Adipose tissue (tissue), 3 donors: ENCODE results near the gene ATP2B2. TPM values are rescaled to one million over a fixed set of nuclear protein-coding genes. Genes with fewer than 3 reads are reported as not detected.

Experiments
- H3K27ac ChIP-seq: one replicate; pipeline ENCODE4 v1.5.1; 2013; ENCODE audit warnings: low read depth, low read length
- WGBS, 3 donors: extraction: QIAGEN DNeasy Blood & Tissue Kit; methylation state at CpG; one replicate each; pipeline ENCODE4 v1.1.7; 2013; 5-methylcytosine and 5-hydroxymethylcytosine counted together
- polyA plus RNA-seq, 3 donors: library from polyadenylated mRNA; stranded (reverse); fragments of 200-250 nt; gene quantifications; one replicate each; pipeline ENCODE4 v1.2.3, GENCODE V29; 2013
- donor health status: healthy with polysubstance abuse.
- donor health status: Bipolar disorder and iron deficiency.
- donor health status: healthy.

ATP2B2 gene
- polyA plus RNA-seq, 3 donors: 0.02 to 0.79 (median 0.03) TPM

GRCh38 chr3:10426346-10427220 is 78.8 kb downstream of the ATP2B2 start:
- no peak overlapping the region for H3K27ac ChIP-seq
- 75 to 77% (median 75%) methylated on average over 15 of the region's 15 CpGs for WGBS, 3 donors

- 72 to 81% (median 80%) methylated on average over 14 of the region's 14 CpGs for WGBS, 3 donors
Measured at GRCh38 chr3:10423171-10423882, 82.1 kb downstream of the ATP2B2 start.

DNA sequence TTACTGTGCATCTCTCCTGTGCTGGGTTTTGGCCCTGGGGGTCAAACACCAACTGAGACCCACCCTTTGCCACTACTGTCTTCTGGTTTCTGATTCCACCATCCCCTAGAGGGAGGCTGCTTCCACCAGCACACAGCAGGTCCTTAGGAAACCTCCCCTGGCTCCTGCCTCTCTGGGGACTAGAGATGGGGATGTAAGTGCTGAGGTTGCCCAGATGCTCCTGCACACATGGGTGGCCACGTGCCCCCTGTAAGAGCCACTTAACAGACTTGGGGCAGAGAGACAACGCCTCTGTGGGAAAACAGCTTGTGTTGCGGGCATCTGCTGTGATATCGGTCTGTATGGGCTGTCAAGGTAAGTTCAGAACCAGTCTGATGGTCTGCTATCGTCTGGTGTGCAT is 83.4 kb downstream of the ATP2B2 start:
- H3K27ac ChIP-seq: no peak overlapping the region
- 53 to 84% (median 71%) methylated on average over 5 of the region's 5 CpGs for WGBS, 3 donors

More at GRCh38 chr3:10423171-10423882, 82.1 kb downstream of the ATP2B2 start:
- no peak overlapping the region for H3K27ac ChIP-seq

DNA sequence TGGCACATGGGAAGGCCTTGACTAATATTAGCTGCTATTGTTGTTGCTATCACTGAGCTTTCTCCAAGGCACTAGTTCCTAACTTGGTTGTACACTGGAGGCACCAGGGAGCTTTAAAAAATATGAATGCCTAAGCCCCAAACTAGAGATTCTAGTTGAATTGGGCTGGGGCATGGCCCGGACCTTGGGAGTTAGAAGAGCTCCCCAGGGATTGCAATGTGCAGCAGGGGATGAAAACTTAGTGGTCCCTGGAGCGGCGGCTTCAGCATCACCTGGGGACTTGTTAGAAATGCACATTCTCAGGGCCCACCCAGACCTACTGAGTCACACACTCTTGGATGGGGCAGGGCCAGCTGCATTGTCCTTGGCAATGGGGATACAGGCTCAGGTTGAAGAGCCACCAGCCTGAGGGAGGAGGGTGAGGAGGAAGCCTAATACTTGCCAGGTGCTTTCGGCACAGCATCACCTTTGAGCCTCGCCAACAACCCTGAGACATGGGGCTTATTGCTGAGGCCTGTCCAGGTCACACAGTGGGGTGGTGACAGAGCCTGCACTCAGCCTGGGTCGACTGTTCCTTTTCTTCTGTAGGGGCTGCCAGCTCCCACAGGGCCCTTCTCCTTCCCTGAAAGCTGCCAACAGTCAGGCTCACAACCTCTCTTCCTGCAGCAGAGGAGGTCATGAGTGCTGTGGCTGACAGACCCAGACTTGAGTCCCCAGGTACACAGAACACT is 84.5 kb downstream of the ATP2B2 start:
- H3K27ac ChIP-seq: no peak overlapping the region
- WGBS, 3 donors: 81 to 86% (median 81%) methylated on average over 6 of the region's 6 CpGs

DNA sequence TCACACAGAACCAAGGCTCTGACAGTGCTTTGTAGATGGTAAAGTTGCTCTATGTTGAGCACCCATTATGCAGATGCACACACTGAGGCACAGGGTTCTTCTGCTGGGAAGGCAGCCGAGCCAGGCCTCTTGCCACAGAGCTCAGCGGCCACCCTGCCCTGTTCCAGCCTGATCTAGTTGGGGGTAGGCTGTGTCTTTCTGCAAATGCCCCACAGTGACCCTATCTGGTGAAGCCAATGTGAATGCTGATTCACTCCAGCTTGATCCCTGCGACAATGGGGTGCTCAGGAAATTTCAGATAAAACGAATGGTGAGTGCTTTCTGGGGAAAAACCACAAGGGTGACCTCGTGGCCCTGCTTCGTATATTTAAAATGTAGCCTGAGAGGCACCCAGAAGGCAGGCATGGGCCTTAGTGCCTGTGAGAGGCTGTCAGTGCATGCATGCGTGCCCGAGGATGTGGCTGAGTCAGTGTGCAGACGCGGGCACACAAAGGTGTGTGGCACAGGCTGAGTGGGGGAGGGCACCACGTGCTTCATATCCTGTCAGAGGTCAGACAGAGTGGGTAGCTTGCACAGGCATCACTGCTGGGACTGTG is 85.7 kb downstream of the ATP2B2 start:
- WGBS, 3 donors: 64 to 68% (median 67%) methylated on average over 11 of the region's 11 CpGs
- H3K27ac ChIP-seq: no peak overlapping the region

DNA sequence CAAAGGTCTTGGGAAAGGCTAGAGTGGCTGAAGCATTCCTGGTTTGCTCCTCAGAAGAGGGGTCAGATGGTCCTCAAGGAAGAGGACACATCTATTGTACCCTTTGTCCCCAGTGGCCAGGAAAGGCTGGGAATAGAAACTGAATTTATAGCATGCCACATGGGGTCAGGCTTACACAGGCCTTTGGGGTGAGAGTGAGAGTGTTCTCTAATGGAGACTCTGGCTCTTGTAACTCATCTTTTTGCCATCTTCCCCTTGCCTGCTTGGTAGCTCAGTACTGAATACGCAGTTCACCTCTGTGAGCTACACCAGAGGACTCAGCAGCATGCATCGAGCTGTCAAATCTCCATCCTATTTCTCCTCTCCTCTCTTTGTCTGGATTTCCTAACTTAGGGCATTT is 87.5 kb downstream of the ATP2B2 start:
- 82 to 90% (median 86%) methylated on average over 2 of the region's 2 CpGs for WGBS, 3 donors
- H3K27ac ChIP-seq: no peak overlapping the region

DNA sequence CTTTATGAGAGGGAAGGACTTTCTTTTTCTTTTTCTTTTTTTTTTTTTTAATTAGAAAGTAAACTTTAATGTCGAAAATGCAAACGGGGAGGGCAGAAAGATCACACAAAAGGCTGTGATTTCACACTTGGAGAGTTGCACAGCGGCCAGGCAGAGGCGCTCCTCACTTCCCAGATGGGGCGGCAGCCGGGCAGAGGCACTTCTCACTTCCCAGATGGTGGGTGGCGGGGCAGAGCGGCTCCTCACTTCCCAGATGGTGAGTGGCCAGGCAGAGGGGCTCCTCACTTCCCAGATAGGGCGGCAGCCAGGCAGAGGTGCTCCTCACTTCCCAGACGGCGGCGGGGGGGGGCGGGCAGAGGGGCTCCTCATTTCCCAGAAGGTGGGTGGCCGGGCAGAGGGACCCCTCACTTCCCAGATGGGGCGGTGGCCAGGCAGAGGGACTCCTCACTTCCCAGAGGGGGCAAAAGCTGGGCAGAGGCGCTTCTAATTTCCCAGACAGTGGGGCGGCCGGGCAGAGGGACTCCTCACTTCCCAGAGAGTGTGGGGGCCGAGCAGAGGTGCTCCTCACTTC is 88.6 kb downstream of the ATP2B2 start:
- no peak overlapping the region for H3K27ac ChIP-seq
- 42 to 61% (median 60%) methylated on average over 18 to 19 of the region's 19 CpGs for WGBS, 3 donors

GRCh38 chr3:10413041-10413440 is 92.3 kb downstream of the ATP2B2 start:
- 83 to 96% (median 92%) methylated on average over 4 of the region's 4 CpGs for WGBS, 3 donors
- H3K27ac ChIP-seq: no peak overlapping the region

GRCh38 chr3:10411598-10412332 is 93.6 kb downstream of the ATP2B2 start:
- H3K27ac ChIP-seq: no peak overlapping the region
- 90 to 98% (median 93%) methylated on average over 9 of the region's 9 CpGs for WGBS, 3 donors

DNA sequence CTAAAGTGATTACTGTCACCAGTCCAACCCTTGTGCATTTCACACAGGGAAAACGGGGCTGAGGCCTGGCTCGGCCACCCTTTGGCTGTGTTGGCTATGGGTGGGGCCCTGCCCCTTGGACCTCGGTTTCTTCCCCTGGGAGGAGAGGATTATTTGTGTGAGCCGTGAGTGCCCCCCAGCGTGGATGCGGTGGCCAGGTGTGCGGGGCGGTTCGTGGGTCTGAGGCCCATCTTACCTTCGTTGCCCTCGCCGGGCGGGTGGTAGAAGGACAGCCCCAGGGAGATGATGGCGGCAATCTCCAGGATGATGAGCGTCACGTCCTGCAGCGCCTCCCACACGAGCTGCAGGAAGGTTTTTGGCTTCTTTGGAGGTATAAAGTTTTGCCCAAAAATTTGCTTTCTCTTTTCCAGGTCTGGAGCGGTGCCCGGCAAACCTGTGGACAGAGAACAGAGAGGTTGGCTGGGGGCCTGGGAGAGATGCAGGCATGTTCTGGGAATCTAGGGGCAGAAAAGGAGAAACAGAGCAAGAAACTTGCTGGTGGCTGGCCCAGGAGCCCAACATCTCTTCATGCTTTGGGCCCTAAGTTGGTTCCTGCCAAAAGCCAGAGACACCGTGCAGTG is 94.9 kb downstream of the ATP2B2 start:
- WGBS, 3 donors: 80 to 88% (median 85%) methylated on average over 21 of the region's 21 CpGs

GRCh38 chr3:10408680-10409079 is 96.7 kb downstream of the ATP2B2 start:
- WGBS, 3 donors: 84 to 91% (median 89%) methylated on average over 8 of the region's 8 CpGs
- H3K27ac ChIP-seq: no peak overlapping the region

More for the DNA sequence above, 94.9 kb downstream of the ATP2B2 start:
- no peak overlapping the region for H3K27ac ChIP-seq

- H3K27ac ChIP-seq: no peak overlapping the region
- 62 to 79% (median 74%) methylated on average over 8 of the region's 8 CpGs for WGBS, 3 donors
Measured at GRCh38 chr3:10407361-10407760, 98.0 kb downstream of the ATP2B2 start.

GRCh38 chr3:10406414-10406813 is 99.0 kb downstream of the ATP2B2 start:
- WGBS, 3 donors: 88 to 96% (median 90%) methylated on average over 6 of the region's 6 CpGs
- H3K27ac ChIP-seq: no peak overlapping the region

GRCh38 chr3:10405816-10406215 is 99.6 kb downstream of the ATP2B2 start:
- 29 to 46% (median 44%) methylated on average over 1 of the region's 1 CpG for WGBS, 3 donors
- H3K27ac ChIP-seq: no peak overlapping the region

- 66 to 88% (median 73%) methylated on average over 3 of the region's 3 CpGs for WGBS, 3 donors
- no peak overlapping the region for H3K27ac ChIP-seq
Measured at GRCh38 chr3:10404876-10405275, 100.5 kb downstream of the ATP2B2 start.

DNA sequence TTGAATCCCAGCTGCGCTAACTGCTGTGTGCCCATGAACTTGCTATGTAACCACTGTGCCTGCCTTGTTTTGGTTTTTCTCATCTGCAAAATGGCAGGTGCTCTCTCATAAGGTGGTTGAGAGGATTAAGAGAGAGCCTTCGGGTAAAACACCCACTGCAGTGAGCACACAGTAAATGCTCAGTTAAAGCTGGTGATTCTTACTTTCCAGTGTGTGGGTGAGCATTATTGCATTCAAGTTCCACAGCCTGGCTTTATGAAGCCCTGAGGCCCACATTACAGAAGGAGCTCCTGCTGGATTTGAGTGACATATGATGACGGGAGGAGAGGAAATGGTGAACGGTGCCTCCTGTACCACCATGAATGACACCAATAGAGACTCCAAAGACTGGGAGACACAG is 101.0 kb downstream of the ATP2B2 start:
- 75 to 86% (median 76%) methylated on average over 4 of the region's 4 CpGs for WGBS, 3 donors
- H3K27ac ChIP-seq: no peak overlapping the region
